GM06990 (cell line): Measurements from ENCODE around the gene ZNF275.

Experiments used
- DNase-seq: peaks from one replicate; pipeline ENCODE4 v3.0.0-alpha.2; 2011; ENCODE audit not compliant: insufficient read length; ENCODE audit errors: extremely low read depth
- H3K27me3 ChIP-seq: replicated peaks from 2 replicates; pipeline ENCODE4 v1.6.0; 2011; ENCODE audit warnings: low read length; ENCODE audit not compliant: control insufficient read depth, insufficient read depth
- H3K36me3 ChIP-seq: 2 replicates; pipeline ENCODE4 v1.5.1; 2011; ENCODE audit warnings: low read length; ENCODE audit not compliant: control insufficient read depth, insufficient read depth
- H3K4me3 ChIP-seq: replicated peaks from 2 replicates; pipeline ENCODE4 v1.5.1; 2011; ENCODE audit warnings: low read depth, mild to moderate bottlenecking, control low read depth, low read length
- TF ChIP-seq, protein P1 (sequence below): IDR thresholded peaks from 2 replicates; pipeline ENCODE4 v1.5.1; 2011; ENCODE audit warnings: low read length, control low read depth, mild to moderate bottlenecking, inconsistent platforms; ENCODE audit not compliant: insufficient read depth, poor library complexity, severe bottlenecking

Gene ZNF275

DNA sequence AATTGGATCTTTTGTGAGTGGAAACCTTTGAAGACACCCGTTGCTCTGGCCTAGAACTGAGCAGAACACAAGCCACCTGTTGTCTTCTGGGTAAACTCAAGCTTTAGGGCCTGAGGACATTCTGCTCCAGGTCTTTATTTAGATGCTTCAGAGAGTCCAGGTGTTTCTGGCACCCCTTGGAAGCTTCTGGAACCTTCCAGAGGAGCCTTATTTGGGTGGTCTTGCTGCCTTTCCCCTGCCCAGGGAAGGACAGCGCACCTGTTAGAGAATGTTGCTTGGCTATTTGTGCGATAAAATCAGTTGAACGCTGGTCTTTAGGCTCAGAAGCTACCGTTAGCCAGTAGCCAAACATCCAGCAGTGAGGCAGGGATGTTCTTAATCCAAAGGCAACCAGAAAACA, 3.0 kb downstream of the ZNF275 start:
- Histone ChIP-seq H3K4me3 (no peak overlapping the region), H3K27me3 (no peaks in the 10 kb centered on the region), H3K36me3 (peaks cover 3% of the 10 kb centered on the region)
- TF ChIP-seq, protein P1, sequence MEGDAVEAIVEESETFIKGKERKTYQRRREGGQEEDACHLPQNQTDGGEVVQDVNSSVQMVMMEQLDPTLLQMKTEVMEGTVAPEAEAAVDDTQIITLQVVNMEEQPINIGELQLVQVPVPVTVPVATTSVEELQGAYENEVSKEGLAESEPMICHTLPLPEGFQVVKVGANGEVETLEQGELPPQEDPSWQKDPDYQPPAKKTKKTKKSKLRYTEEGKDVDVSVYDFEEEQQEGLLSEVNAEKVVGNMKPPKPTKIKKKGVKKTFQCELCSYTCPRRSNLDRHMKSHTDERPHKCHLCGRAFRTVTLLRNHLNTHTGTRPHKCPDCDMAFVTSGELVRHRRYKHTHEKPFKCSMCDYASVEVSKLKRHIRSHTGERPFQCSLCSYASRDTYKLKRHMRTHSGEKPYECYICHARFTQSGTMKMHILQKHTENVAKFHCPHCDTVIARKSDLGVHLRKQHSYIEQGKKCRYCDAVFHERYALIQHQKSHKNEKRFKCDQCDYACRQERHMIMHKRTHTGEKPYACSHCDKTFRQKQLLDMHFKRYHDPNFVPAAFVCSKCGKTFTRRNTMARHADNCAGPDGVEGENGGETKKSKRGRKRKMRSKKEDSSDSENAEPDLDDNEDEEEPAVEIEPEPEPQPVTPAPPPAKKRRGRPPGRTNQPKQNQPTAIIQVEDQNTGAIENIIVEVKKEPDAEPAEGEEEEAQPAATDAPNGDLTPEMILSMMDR: no peak
- DNase-seq: no peak

DNA sequence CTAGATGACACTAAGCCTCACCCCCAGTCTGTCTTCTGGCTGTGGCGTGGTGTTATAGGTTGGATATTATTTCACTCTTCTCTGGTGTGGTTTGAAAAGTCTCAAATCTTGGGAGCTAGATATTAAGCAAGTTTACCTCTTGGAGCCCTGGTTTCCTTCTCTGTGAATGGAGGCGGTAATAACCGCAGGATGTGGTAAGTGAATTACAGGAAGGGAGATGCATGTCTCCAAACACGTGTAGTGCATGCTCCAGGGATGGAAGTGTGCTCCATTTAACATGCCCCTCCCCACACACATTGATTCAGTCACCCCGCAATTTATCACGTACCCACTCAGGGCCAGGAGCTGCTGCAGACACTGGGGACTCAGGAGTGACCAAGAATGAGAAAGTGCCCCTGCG, 4.9 kb downstream of the ZNF275 start:
- peaks cover 3% of the 10 kb centered on the region for H3K36me3 ChIP-seq
- H3K4me3 ChIP-seq: no peak overlapping the region
- no peaks in the 10 kb centered on the region for H3K27me3 ChIP-seq
- TF ChIP-seq, protein P1: no peak
- no peak for DNase-seq

- Histone ChIP-seq H3K36me3 (peaks cover 7% of the 10 kb centered on the region), H3K27me3 (no peaks in the 10 kb centered on the region), H3K4me3 (no peak overlapping the region)
- TF ChIP-seq, protein P1: no peak
- no peak for DNase-seq
Observed at GRCh38 chrX:153339662-153340061, 5.7 kb downstream of the ZNF275 start.

GRCh38 chrX:153340111-153340510, 6.2 kb downstream of the ZNF275 start:
- Histone ChIP-seq H3K27me3 (no peaks in the 10 kb centered on the region), H3K4me3 (no peak overlapping the region)
- TF ChIP-seq, protein P1: no peak

GRCh38 chrX:153342762-153343558, 9.0 kb downstream of the ZNF275 start:
- Histone ChIP-seq H3K4me3 (no peak overlapping the region), H3K27me3 (no peaks in the 10 kb centered on the region), H3K36me3 (peaks cover 10% of the 10 kb centered on the region)
- TF ChIP-seq, protein P1: no peak
- no peak for DNase-seq

More at GRCh38 chrX:153340111-153340510, 6.2 kb downstream of the ZNF275 start:
- DNase-seq: no peak
- peaks cover 7% of the 10 kb centered on the region for H3K36me3 ChIP-seq
